Measurements from ENCODE around the gene HACD2. TPM values are rescaled to one million over a fixed set of nuclear protein-coding genes. Genes with fewer than 3 reads are reported as not detected.

The HACD2 gene
- total RNA-seq, 4 donors from 2014 or later: 11.9 to 70.5 (median 48.2) TPM

DNA sequence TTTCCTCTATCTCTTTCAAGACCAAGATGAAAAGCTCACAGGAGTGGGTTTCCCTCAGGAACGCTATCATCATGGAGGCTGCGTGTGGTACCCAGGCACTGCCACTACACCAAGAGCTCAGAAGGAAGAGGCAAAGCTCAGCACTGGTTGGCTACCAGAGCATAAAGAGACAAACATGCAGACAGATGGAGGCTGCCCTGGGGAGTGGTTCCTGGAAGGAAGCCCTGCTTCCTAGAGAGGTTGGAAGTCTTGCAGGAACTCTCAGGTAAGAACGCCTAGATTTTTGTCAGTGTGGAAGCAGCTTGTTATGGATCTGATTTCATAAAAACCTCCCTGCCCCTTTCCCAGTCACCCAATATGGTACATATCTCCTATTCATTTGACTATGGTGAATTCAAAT lies 86.1 kb downstream of the HACD2 start:
- intact Hi-C loops (cut with DNase I; ENCODE audit: low total_unique reads): loop anchor here (5.0 kb wide), 1 partner anchor 64 kb away; no protein-coding TSS in a partner anchor
- TF ChIP-seq POLR2A (IDR thresholded peaks at IDR 0.05) (no peak), POLR2AphosphoS5 (IDR thresholded peaks at IDR 0.05) (no peak), EP300 (IDR thresholded peaks at IDR 0.05; ENCODE audit: low read depth) (no peak)
- TF ChIP-seq, protein P1, sequence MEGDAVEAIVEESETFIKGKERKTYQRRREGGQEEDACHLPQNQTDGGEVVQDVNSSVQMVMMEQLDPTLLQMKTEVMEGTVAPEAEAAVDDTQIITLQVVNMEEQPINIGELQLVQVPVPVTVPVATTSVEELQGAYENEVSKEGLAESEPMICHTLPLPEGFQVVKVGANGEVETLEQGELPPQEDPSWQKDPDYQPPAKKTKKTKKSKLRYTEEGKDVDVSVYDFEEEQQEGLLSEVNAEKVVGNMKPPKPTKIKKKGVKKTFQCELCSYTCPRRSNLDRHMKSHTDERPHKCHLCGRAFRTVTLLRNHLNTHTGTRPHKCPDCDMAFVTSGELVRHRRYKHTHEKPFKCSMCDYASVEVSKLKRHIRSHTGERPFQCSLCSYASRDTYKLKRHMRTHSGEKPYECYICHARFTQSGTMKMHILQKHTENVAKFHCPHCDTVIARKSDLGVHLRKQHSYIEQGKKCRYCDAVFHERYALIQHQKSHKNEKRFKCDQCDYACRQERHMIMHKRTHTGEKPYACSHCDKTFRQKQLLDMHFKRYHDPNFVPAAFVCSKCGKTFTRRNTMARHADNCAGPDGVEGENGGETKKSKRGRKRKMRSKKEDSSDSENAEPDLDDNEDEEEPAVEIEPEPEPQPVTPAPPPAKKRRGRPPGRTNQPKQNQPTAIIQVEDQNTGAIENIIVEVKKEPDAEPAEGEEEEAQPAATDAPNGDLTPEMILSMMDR (IDR thresholded peaks at IDR 0.05): no peak
- in situ Hi-C loops (cut with MboI; ENCODE audit: low pct_ligation_motif_present in 1 of 4, low pct_unique_long_range_greater_than_20kb in 1 of 4, low sequenced_read_pairs in 3 of 4): loop anchor here in 1 of 4 donors (25.0 kb wide), 1 partner anchor 161 kb away; no protein-coding TSS in a partner anchor
- H3K4me3 ChIP-seq: no peak overlapping the region
- H3K4me1 ChIP-seq: peaks cover 0 to 8% (median 2%) of the 10 kb centered on the region in 4 donors
- H3K36me3 ChIP-seq: peaks cover 0 to 17% (median 5%) of the 10 kb centered on the region in 4 donors
- no peaks in the 10 kb centered on the region for H3K9me3 ChIP-seq
- no peaks in the 10 kb centered on the region for H3K27me3 ChIP-seq
- H3K27ac ChIP-seq: no peak overlapping the region
- no peak for DNase-seq
- WGBS, 2 donors (ENCODE audit: low coverage in 1 of 2): 89 to 98% methylated on average over 1 to 3 of the region's 3 CpGs

DNA sequence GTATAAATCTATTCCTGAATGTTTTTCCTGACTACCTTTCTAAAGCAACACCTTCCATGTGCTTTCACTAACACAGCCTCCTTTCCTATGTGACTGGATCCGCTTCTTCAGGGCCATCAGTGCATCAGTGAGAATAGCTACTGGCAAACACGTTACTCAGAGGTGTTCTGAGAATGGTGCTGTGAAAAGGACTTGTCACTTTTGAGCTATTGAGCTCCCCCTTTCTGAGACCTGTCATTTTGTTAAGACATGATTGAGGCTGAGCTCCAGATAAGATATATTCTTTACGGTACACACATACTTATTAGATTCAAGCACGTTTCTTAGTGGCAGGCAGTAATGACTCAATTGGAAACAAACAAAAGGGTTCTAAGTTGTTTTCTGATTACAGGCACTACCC lies 90.9 kb downstream of the HACD2 start:
- no peak overlapping the region for H3K27ac ChIP-seq
- TF ChIP-seq, protein P1 (IDR thresholded peaks at IDR 0.05): no peak
- TF ChIP-seq POLR2AphosphoS5 (IDR thresholded peaks at IDR 0.05): no peak
- no peak for TF ChIP-seq EP300 (IDR thresholded peaks at IDR 0.05; ENCODE audit: low read depth)
- TF ChIP-seq POLR2A (IDR thresholded peaks at IDR 0.05): no peak
- H3K27me3 ChIP-seq: no peaks in the 10 kb centered on the region
- DNase-seq: no peak
- peaks cover 0 to 16% (median 3%) of the 10 kb centered on the region in 4 donors for H3K36me3 ChIP-seq
- intact Hi-C loops (cut with DNase I; ENCODE audit: low total_unique reads): no loop called here
- H3K9me3 ChIP-seq: no peaks in the 10 kb centered on the region
- in situ Hi-C loops (cut with MboI; ENCODE audit: low pct_ligation_motif_present in 1 of 4, low pct_unique_long_range_greater_than_20kb in 1 of 4, low sequenced_read_pairs in 3 of 4): loop anchor here in 2 of 4 donors (5.0 to 25.0 kb wide), 2 partner anchors 157 to 167 kb away; no protein-coding TSS in a partner anchor
- H3K4me3 ChIP-seq: no peak overlapping the region
- 86 to 91% methylated on average over 4 of the region's 4 CpGs for WGBS, 2 donors (ENCODE audit: low coverage in 1 of 2)
- peaks cover 0 to 9% (median 1%) of the 10 kb centered on the region in 4 donors for H3K4me1 ChIP-seq

DNA sequence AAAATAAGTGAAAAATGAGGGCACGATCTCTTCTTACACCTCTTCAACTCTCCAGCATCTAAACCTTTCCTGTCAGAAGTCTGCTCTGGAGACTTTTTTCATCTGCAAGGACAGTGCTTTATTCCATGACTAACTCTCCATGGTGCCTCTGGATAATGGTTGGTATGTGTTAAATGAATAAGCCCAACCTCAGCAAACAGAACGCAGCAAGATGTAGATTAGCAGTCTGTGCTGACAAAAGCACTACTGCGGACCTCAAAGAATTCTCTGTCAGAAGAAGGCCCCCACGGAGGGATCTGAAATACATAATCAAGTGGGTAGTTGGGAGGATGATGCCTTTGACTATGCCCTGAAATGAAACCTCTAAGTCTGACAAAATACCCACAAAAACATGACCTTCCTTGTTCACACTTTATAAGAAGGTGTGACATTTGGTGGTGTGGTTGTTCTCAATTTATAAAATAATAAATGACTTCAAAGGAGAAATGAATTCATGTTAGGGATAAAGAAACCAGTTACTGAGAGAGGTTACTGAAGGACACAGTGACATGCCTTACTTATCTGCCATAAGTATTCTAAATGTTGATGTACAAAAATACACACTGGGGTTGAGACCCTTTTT lies 92.8 kb downstream of the HACD2 start:
- H3K27me3 ChIP-seq: no peaks in the 10 kb centered on the region
- peaks cover 0 to 7% (median 0%) of the 10 kb centered on the region in 4 donors for H3K36me3 ChIP-seq
- no peak overlapping the region for H3K4me3 ChIP-seq
- peaks cover 0 to 6% (median 0%) of the 10 kb centered on the region in 4 donors for H3K4me1 ChIP-seq
- H3K27ac ChIP-seq: no peak overlapping the region
- no peaks in the 10 kb centered on the region for H3K9me3 ChIP-seq
- TF ChIP-seq POLR2AphosphoS5 (IDR thresholded peaks at IDR 0.05): no peak
- TF ChIP-seq, protein P1 (IDR thresholded peaks at IDR 0.05): no peak
- TF ChIP-seq EP300 (IDR thresholded peaks at IDR 0.05; ENCODE audit: low read depth): no peak
- in situ Hi-C loops (cut with MboI; ENCODE audit: low pct_ligation_motif_present in 1 of 4, low pct_unique_long_range_greater_than_20kb in 1 of 4, low sequenced_read_pairs in 3 of 4): loop anchor here in 2 of 4 donors (5.0 to 25.0 kb wide), 2 partner anchors 155 to 165 kb away; no protein-coding TSS in a partner anchor
- whole genome bisulfite sequencing, 2 donors (ENCODE audit: low coverage in 1 of 2): 84 to 100% methylated on average over 1 to 4 of the region's 4 CpGs
- no peak for DNase-seq
- intact Hi-C loops (cut with DNase I; ENCODE audit: low total_unique reads): no loop called here

DNA sequence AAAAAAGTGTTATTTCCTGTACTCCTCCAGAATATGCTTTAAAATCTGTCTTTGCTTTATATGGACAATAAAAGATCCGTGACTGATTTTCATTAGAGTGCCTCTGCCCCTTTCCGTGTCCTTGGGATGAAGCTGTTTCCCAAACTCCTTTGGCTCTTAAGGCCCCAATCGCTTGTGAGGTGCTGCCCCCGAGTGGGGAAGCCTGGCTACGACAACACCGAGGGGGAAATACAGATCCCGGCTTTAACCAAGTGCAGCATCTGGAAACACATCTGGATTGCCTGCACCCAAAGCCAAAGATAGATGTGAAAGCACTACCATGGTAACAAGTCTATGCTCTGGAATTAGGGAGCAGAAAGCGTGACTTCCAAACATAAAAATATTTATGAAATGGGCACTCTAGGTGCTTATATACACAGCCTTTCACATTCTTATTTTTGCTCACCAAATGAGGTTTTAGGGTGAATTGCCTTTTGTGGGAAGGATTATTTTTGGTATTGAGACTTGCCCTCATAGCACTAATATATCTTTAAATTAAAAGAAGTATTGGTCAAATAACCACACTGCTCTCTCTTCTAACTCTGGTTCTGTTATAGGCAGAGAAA lies 95.4 kb downstream of the HACD2 start:
- DNase-seq: peak; percentile 68
- H3K4me3 ChIP-seq: no peak overlapping the region
- peaks cover 0 to 6% (median 0%) of the 10 kb centered on the region in 4 donors for H3K4me1 ChIP-seq
- 6 to 13% methylated on average over 8 of the region's 8 CpGs for WGBS, 2 donors (ENCODE audit: low coverage in 1 of 2)
- H3K9me3 ChIP-seq: no peaks in the 10 kb centered on the region
- no peaks in the 10 kb centered on the region for H3K27me3 ChIP-seq
- intact Hi-C loops (cut with DNase I; ENCODE audit: low total_unique reads) (loop anchor here (2.0 kb wide), 1 partner anchor 161 kb away; no protein-coding TSS in a partner anchor), in situ Hi-C loops (cut with MboI; ENCODE audit: low pct_ligation_motif_present in 1 of 4, low pct_unique_long_range_greater_than_20kb in 1 of 4, low sequenced_read_pairs in 3 of 4) (loop anchor here (5.0 to 25.0 kb wide), 4 partner anchors 152 to 165 kb away; no protein-coding TSS in a partner anchor)
- H3K36me3 ChIP-seq: peaks cover 0 to 4% (median 0%) of the 10 kb centered on the region in 4 donors
- H3K27ac ChIP-seq: peak overlapping the region in 2 of 4 donors; percentile 33 to 40
- no peak for TF ChIP-seq EP300 (IDR thresholded peaks at IDR 0.05; ENCODE audit: low read depth)
- TF ChIP-seq, protein P1 (IDR thresholded peaks at IDR 0.05): peak; percentile 85 to 92 (median 87)
